B cell (primary cell): ENCODE data around the gene IL17B.

Experiments used
- CTCF ChIP-seq: fragments of 200-600 bp; IDR thresholded peaks from one replicate; pipeline ENCODE4 v1.8.0; 2022; ENCODE audit warnings: antibody characterized with exemption, mild to moderate bottlenecking
- EZH2 ChIP-seq: IDR thresholded peaks from 2 replicates; pipeline ENCODE4 v1.6.1; 2012; ENCODE audit warnings: borderline replicate concordance, low read depth, mild to moderate bottlenecking, moderate library complexity, low read length; ENCODE audit not compliant: insufficient read depth, poor library complexity, severe bottlenecking

- no peak for TF ChIP-seq CTCF
- TF ChIP-seq EZH2: no peak
These were observed 2.2 kb downstream of the IL17B start for GRCh38 chr5:149376711-149377447.
